RKO (cell line): Measurements from ENCODE around the gene C13orf42.

Experiments used
- DNase-seq: peaks from one replicate; pipeline ENCODE4 v3.0.0-alpha.2; 2016; ENCODE audit warnings: low spot score

The C13orf42 gene

GRCh38 chr13:51111174-51111573 lies at the start of gene C13orf42:
Gene C13orf42, minus strand, starts transcription at chr13:51111274. Its CDS starts 65 bp downstream, at chr13:51111209.
- DNase-seq: no peak

GRCh38 chr13:51158880-51159518 lies 47.9 kb upstream of the C13orf42 start:
- DNase-seq: no peak

- no peak for DNase-seq
These were observed 47.3 kb upstream of the C13orf42 start for GRCh38 chr13:51158365-51158764.

GRCh38 chr13:51156648-51157047 lies 45.6 kb upstream of the C13orf42 start:
- no peak for DNase-seq

- DNase-seq: no peak
These were observed 44.9 kb upstream of the C13orf42 start for GRCh38 chr13:51155776-51156515.

- no peak for DNase-seq
These were observed 44.1 kb upstream of the C13orf42 start for GRCh38 chr13:51155161-51155560.

GRCh38 chr13:51154029-51154555 lies 43.0 kb upstream of the C13orf42 start:
- DNase-seq: peak; percentile 2

- DNase-seq: no peak
These were observed 42.5 kb upstream of the C13orf42 start for GRCh38 chr13:51153527-51153926.

GRCh38 chr13:51152701-51153100 lies 41.6 kb upstream of the C13orf42 start:
- DNase-seq: no peak

- DNase-seq: no peak
These were observed 40.4 kb upstream of the C13orf42 start for GRCh38 chr13:51151463-51151862.

- peak; percentile 45 for DNase-seq
These were observed 38.0 kb upstream of the C13orf42 start for GRCh38 chr13:51148952-51149573.

GRCh38 chr13:51148223-51148951 lies 37.3 kb upstream of the C13orf42 start:
- no peak for DNase-seq

GRCh38 chr13:51147732-51148131 lies 36.7 kb upstream of the C13orf42 start:
- DNase-seq: no peak

- no peak for DNase-seq
These were observed 35.6 kb upstream of the C13orf42 start for GRCh38 chr13:51146667-51147066.

GRCh38 chr13:51137250-51137649 lies 26.2 kb upstream of the C13orf42 start:
- DNase-seq: no peak

GRCh38 chr13:51136276-51136980 lies 25.4 kb upstream of the C13orf42 start:
- DNase-seq: no peak

GRCh38 chr13:51134763-51135365 lies 23.8 kb upstream of the C13orf42 start:
- DNase-seq: no peak

GRCh38 chr13:51130348-51130747 lies 19.3 kb upstream of the C13orf42 start:
- DNase-seq: no peak

GRCh38 chr13:51125495-51126226 lies 14.6 kb upstream of the C13orf42 start:
- peak; percentile 70 for DNase-seq

GRCh38 chr13:51122868-51123566 lies 11.9 kb upstream of the C13orf42 start:
- no peak for DNase-seq
